ENCODE measurements around the gene RUVBL1. TPM values are rescaled to one million over a fixed set of nuclear protein-coding genes. Genes with fewer than 3 reads are reported as not detected.

The RUVBL1 gene
- total RNA-seq, 2 donors from 2014 or later: 81.2 to 91.1 TPM

DNA sequence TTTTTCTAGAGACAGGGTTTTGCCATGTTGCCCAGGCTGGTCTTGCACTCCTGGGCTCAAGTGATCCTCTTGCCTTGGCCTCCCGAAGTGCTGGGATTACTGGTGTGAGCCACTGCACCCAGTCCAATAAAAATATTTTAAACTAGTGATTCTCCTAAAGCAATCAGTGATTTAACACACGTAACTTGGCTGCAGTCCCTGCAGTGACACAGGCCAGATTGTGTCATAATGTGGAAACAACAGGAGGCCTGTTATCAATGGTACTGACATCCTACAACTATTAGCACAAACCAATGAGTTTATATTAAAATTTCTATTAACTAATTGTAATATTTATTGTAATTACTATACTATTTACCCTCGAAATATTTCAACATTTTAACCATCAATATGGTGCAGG lies 73.0 kb downstream of the RUVBL1 start:
- Histone ChIP-seq H3K27me3 (ENCODE audit: control insufficient read depth, insufficient read depth, low read length, poor library complexity, severe bottlenecking) (peaks cover 32% of the 10 kb centered on the region), H3K36me3 (ENCODE audit: control insufficient read depth, insufficient read depth, low read length) (peaks cover 25% of the 10 kb centered on the region), H3K4me1 (ENCODE audit: control insufficient read depth, insufficient read depth, low read length) (no peaks in the 10 kb centered on the region), H3K9me3 (ENCODE audit: control insufficient read depth, low read length) (no peaks in the 10 kb centered on the region), H3K4me3 (ENCODE audit: low read length) (no peak overlapping the region), H3K27ac (ENCODE audit: low read depth, low read length) (no peak overlapping the region), H3K9ac (ENCODE audit: extremely low read depth, low read length, poor library complexity, severe bottlenecking) (no peak overlapping the region)
- Mint-ChIP-seq H3K27me3 (ENCODE audit: insufficient read depth) (peaks cover 16% of the 10 kb centered on the region), H3K4me3 (no peak overlapping the region), H3K4me1 (peaks cover 33% of the 10 kb centered on the region), H3K36me3 (ENCODE audit: low read depth) (peaks cover 19% of the 10 kb centered on the region), H3K27ac (no peak overlapping the region), H3K9me3 (no peaks in the 10 kb centered on the region)
- TF ChIP-seq, protein P1, sequence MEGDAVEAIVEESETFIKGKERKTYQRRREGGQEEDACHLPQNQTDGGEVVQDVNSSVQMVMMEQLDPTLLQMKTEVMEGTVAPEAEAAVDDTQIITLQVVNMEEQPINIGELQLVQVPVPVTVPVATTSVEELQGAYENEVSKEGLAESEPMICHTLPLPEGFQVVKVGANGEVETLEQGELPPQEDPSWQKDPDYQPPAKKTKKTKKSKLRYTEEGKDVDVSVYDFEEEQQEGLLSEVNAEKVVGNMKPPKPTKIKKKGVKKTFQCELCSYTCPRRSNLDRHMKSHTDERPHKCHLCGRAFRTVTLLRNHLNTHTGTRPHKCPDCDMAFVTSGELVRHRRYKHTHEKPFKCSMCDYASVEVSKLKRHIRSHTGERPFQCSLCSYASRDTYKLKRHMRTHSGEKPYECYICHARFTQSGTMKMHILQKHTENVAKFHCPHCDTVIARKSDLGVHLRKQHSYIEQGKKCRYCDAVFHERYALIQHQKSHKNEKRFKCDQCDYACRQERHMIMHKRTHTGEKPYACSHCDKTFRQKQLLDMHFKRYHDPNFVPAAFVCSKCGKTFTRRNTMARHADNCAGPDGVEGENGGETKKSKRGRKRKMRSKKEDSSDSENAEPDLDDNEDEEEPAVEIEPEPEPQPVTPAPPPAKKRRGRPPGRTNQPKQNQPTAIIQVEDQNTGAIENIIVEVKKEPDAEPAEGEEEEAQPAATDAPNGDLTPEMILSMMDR (conservative IDR thresholded peaks at IDR 0.05): no peak
- WGBS, 2 experiments (ENCODE audit: insufficient coverage in 1 of 2, insufficient read length in 1 of 2): 83 to 96% methylated on average over 1 to 3 of the region's 3 CpGs
- DNase-seq: no peak

DNA sequence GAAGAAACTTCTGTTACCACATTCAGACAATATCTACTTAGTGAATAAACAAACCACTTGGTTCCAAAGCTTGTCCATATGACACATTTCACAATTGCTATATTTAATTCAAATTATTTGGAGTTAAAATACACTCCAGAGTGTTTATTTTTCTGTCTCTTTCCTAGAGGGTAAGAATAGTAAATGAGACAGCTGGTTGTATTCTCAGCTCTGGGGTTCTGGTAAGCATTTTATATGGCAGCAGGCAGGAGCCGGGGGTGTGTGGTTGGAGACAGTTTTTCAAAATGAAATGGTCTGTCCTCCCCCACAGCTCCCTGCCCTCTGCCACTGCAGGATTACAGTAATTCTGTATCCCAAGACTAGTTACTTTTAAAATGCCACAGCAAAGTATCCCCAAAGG lies 82.3 kb downstream of the RUVBL1 start:
- 79% methylated on average over 1 of the region's 1 CpG; no CpG with 5 or more reads in 1 of the 2 experiments for WGBS, 2 experiments (ENCODE audit: insufficient coverage in 1 of 2, insufficient read length in 1 of 2)
- Mint-ChIP-seq H3K27ac (no peak overlapping the region), H3K27me3 (ENCODE audit: insufficient read depth) (peaks cover 38% of the 10 kb centered on the region)

GRCh38 chr3:128040660-128041059 lies 83.0 kb downstream of the RUVBL1 start:
- 84 to 86% methylated on average over 1 of the region's 1 CpG for WGBS, 2 experiments (ENCODE audit: insufficient coverage in 1 of 2, insufficient read length in 1 of 2)
- H3K4me1 ChIP-seq (ENCODE audit: control insufficient read depth, insufficient read depth, low read length): no peaks in the 10 kb centered on the region
- Mint-ChIP-seq H3K36me3 (ENCODE audit: low read depth) (no peaks in the 10 kb centered on the region), H3K27me3 (ENCODE audit: insufficient read depth) (peaks cover 31% of the 10 kb centered on the region), H3K4me1 (peaks cover 4% of the 10 kb centered on the region), H3K4me3 (no peak overlapping the region), H3K9me3 (no peaks in the 10 kb centered on the region), H3K27ac (no peak overlapping the region)
- H3K27me3 ChIP-seq (ENCODE audit: control insufficient read depth, insufficient read depth, low read length, poor library complexity, severe bottlenecking): peaks cover 47% of the 10 kb centered on the region
- TF ChIP-seq, protein P1 (conservative IDR thresholded peaks at IDR 0.05): no peak
- H3K9ac ChIP-seq (ENCODE audit: extremely low read depth, low read length, poor library complexity, severe bottlenecking): no peak overlapping the region
- H3K9me3 ChIP-seq (ENCODE audit: control insufficient read depth, low read length): no peaks in the 10 kb centered on the region
- H3K4me3 ChIP-seq (ENCODE audit: low read length): no peak overlapping the region
- no peak overlapping the region for H3K27ac ChIP-seq (ENCODE audit: low read depth, low read length)
- DNase-seq: no peak
- no peaks in the 10 kb centered on the region for H3K36me3 ChIP-seq (ENCODE audit: control insufficient read depth, insufficient read depth, low read length)

More for the DNA sequence above, 82.3 kb downstream of the RUVBL1 start:
- no peaks in the 10 kb centered on the region for H3K9me3 ChIP-seq (ENCODE audit: control insufficient read depth, low read length)
- TF ChIP-seq, protein P1 (conservative IDR thresholded peaks at IDR 0.05): no peak
- no peaks in the 10 kb centered on the region for H3K36me3 ChIP-seq (ENCODE audit: control insufficient read depth, insufficient read depth, low read length)
- no peak overlapping the region for H3K27ac ChIP-seq (ENCODE audit: low read depth, low read length)
- Mint-ChIP-seq H3K4me1 (peaks cover 1% of the 10 kb centered on the region), H3K9me3 (no peaks in the 10 kb centered on the region), H3K4me3 (no peak overlapping the region), H3K36me3 (ENCODE audit: low read depth) (no peaks in the 10 kb centered on the region)
- H3K4me1 ChIP-seq (ENCODE audit: control insufficient read depth, insufficient read depth, low read length): no peaks in the 10 kb centered on the region
- no peak overlapping the region for H3K9ac ChIP-seq (ENCODE audit: extremely low read depth, low read length, poor library complexity, severe bottlenecking)
- H3K4me3 ChIP-seq (ENCODE audit: low read length): no peak overlapping the region
- H3K27me3 ChIP-seq (ENCODE audit: control insufficient read depth, insufficient read depth, low read length, poor library complexity, severe bottlenecking): peaks cover 52% of the 10 kb centered on the region
- no peak for DNase-seq

All from endodermal cell (in vitro differentiated cells).